ENCODE results near the gene LY86.

The LY86 gene

DNA sequence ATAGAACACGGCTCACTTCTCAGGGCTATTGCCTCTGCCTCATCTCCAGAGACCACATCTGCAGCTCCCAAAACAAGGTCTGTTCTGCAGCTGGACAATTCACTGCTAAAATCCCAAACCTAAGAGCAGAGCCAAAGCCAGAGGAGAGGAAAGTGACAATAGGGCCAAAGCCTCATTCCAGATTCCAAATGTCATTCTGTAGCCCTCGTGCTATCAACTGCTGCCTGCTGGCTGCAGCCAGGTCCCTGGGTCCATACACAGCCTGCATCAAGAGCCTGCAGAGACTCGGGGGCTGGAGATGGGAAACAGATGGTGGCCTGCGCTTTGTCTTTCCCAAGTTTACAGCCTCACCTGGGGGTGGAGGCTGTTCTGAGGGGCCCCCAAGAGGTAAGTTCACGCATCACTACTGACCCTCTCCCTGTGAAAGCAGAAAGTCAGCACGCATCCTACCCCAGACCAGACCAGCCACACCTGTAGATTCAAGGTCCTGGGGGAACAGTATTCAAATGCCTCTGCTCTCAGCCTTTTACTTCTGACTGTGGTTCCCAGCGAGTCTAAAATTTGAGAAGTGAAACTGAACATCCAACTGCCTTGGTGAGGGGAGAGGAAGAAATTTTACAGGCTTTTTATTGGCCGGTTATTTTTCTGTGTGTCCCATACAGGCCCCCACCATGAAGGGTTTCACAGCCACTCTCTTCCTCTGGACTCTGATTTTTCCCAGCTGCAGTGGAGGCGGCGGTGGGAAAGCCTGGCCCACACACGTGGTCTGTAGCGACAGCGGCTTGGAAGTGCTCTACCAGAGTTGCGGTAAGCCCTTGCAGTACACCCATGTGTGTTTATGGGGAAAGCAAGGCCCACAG is at the start of gene LY86:
Gene LY86, plus strand, starts transcription at position 657 of the 860 bp plus-strand sequence. Its CDS starts 15 bp downstream, at position 672.
- DNase-seq (ENCODE audit: low read depth in 2 of 3, low spot score in 2 of 3): no peak

DNA sequence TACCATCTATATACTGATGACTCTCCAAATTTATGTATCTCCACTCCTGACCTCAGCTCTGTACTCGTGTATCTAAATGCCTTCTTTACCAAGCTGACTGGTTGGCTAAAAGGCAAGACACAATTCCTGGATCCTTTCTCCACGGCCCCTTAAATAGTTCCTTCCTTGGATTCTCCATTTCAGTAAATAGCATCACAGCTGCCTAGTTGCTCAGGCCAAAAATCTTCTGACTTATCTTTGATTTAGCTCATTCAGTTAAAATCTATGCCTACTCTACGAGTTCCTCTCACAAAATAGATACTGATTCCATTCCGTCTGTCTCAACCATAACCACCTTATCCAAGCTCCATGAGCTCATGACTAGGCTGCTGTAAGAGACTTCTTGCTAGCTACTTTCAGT is 49.5 kb upstream of the LY86 start:
- no peak for DNase-seq (ENCODE audit: low read depth in 2 of 3, low spot score in 2 of 3)

DNA sequence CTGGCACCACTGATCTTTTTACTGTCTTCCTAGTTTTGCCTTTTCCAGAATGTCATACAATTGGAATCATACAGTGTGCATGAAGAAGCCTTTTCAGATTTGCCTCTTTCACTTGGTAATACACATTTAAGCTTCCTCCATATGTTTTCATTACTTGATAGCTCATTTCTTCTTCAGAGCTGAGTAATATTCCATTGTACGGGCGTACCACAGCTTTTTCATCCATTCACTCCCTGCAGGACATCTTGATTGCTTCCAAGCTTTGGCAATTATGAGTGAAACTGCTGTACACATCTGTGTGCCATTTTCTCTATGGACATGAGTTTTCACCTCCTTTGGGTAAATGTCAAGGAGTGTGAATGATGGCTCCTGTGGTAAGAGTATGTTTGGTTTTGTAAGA is 46.2 kb upstream of the LY86 start:
- DNase-seq (ENCODE audit: low read depth in 2 of 3, low spot score in 2 of 3): no peak

DNA sequence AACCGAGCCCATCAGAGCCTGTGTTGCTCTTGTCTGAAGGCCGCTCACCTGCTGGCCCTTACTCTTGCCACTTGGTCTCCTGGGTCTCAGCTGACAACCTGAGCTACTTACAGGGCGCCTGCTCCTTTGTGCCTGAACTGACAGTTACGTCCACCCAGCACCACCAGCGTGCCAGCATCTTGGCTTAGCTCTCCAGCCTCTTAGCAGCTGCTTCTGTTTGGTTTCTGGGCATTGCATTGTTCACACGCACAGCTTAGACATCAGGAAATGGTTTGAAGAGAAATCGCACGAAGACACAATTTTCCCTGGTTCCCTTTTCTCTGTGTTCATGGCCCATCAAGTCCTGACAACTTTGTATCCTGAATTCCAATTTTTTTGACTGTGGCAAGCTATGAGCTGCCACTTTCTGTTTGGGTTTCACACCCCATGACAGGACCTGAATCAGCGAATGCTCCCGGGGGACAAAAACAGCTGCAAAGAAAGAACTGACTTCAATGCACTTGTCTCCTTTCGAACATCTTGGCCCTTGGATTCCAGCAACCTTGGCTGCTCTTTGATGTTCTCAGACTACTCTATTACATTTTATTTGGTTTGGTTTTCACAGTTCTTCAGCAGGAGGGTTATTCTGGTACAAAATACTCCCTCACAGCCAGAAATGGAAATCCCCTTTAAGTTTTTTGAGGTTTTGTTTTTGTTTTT is 45.2 kb upstream of the LY86 start:
- DNase-seq (ENCODE audit: low read depth in 2 of 3, low spot score in 2 of 3): no peak

DNA sequence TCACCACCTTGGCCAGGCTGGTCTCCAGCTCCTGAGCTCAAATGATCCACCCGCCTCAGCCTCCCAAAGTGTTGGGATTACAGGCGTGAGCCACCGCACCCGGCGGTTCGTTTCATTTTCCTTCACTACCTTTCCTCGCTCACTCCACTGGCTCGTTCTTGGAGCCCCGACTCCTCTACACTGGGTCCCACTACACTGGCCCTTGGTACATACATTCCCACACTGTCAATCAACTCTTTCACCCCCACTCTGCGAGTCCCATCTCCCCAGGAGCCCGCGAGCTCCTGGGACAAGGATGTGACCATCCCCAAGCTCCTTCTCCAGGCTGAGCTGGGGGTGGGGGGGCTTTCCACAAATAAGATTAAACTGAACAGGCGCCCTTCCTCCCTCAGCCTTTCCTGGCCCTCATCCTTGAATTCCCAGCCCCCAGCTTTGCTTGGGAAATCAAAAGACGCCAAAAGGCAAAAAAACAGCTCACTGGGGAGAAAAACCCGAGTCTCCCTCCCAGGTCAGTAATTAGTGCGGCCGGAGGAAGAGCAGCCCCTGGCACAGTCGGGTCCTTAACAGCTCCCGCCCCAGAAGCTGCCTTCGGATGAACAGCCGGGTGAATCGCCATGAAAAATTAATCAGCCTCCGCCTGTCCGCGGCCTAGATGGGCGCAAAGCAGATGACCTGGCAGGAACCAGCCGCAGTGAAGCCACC is 42.8 kb upstream of the LY86 start:
- no peak for DNase-seq (ENCODE audit: low read depth in 2 of 3, low spot score in 2 of 3)

DNA sequence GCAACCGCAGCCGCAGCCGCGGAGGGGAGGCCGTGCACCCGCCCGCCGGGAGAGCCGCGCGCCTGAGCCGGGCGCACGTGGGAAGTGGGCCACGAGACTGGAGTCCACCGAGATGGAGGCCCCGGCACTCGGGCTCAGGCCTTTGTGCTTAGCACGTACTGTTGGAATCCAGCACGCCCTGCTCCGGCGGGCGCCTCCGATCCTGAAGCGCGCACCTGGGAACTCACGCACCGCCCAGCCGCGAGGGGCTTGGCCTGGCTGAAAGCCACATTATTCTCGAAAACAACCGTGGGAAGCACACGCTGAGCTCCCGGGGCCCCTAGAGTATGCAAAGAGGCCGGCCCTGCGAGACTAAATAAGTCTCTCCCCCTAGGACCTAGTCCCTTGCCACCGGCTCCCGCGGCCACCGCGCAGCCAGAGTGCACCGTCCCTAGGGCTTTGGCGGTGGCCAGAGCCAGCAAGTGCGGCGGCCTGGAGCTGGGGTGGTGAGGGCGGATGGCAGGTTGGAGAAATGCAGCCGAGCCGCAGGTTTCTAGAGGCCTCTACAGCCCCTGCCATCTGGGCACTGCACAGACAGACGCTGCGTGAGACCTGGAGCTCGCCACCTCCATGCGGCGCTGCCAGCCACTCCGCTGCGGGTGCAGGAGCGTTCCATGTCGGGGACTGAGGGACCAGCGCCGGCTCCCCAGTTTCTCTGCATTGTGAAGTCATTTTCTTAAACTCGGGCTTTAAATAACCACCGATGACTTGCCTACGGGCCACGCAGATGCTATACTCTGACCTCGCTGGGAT is 42.0 kb upstream of the LY86 start:
- peak in 1 of 3 experiments; percentile 17 for DNase-seq (ENCODE audit: low read depth in 2 of 3, low spot score in 2 of 3)

DNA sequence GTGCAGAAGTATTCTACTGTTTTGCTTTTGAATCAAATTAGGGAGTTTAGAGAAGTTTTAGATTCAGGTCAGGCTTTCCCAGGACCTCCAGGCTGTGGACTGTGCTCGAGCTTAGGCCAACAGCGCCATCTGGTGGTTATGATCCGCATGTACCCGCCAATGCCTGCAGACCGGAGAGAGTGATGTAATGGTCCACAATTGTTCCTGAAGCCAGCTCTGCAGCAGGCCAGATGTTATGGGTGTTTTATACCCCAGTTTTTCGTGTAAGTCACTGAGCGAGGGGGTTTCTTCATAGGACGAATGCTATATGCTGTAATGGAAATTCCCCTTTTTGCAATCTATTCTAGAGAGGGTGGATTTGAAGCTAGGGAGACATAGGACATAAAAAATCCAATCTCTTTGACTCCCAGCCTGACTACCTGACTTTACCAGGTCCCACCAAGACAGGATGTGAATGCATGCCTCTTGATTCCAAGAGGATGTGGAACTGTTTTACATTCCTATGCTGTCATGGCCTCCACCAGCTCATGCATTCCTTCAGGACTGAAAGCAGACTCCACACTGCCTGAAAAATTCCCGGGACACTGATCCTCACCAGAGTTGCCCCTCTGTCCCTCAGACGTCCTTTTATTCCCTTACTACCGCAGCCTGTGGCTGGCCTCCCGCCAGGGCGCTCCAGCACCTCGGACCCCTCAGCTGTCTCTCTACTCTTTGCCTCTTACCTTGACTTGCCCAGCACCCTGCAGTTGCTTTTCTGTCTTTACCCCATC is 41.2 kb upstream of the LY86 start:
- peak; percentile 54 to 71 (median 65) for DNase-seq (ENCODE audit: low read depth in 2 of 3, low spot score in 2 of 3)

DNA sequence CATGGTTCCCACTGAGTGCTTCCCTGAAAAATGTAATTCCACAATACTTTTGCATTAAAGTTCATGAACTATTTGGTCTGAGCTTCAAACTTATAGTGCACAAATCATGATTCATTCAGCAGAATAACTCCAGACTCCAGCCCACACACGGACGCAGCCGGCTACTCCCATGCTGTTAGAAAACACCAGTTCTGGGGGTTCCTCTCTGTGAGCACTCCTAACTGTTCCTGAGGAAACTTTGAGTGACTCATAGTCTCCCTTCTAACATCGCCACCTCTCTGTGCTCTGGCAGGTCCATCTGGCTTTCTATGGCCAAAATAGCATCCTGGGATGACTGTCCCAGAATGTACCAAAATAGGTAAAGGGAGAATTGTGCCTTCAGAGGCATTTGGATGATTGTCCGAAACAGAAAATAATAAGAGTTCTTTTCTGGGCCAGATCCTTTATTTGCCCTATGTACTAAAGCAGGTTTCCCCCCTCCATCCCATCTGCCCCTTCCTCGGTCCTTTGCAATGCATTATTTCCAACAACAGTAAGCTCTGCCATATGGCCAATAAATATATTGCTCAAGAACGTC is 32.3 kb upstream of the LY86 start:
- DNase-seq (ENCODE audit: low read depth in 2 of 3, low spot score in 2 of 3): no peak

DNA sequence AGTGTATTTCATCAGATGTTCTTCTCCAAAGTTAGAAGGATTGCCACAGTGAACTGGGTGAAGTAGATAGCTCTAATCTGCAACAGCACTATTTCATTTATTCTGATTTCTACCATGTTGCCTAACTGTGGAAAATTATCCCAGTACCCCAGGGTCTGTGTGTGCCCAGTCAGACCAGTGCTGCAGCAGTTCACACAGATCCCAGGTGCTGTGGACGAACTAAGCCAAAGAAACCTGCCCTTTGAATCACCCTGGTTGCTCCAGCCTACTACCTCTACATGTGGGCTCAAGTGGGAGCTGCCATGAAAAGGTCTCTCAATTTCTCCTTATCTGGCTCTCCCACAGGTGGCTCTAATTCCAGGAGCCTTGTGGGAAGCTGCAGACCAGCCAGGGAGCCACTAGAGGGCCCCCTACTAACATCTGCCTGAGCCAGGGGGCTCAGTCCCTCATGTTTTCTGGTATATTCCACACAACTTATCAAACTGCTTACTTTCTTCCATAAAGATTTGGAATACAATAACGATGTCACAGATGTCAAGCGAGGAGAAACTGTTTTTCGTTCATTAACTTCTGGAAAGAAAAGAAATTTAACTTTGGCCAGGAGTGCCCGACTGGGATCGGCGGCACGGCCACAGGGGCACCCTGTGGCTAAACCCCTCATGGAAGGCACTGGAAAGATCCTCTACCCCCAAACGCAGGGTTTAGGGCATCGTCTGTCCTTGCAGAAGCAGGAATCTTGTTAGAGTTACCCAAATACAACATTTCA is 31.6 kb upstream of the LY86 start:
- DNase-seq (ENCODE audit: low read depth in 2 of 3, low spot score in 2 of 3): no peak

DNA sequence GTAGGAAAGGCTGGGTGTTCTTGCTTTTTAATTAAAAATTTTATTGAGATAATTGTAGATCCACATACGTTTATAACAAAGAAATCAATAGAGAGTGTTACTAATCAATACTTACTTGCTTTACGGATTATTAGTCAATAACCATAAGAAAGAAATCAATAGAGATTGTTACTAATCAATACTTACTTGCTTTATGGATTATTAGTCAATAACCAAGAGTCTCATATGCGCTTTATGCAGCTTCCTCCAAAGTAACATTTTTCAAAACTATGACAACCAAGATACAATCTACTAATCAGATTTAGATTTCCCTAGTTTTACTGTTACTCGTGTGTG is 31.0 kb upstream of the LY86 start:
- no peak for DNase-seq (ENCODE audit: low read depth in 2 of 3, low spot score in 2 of 3)

DNA sequence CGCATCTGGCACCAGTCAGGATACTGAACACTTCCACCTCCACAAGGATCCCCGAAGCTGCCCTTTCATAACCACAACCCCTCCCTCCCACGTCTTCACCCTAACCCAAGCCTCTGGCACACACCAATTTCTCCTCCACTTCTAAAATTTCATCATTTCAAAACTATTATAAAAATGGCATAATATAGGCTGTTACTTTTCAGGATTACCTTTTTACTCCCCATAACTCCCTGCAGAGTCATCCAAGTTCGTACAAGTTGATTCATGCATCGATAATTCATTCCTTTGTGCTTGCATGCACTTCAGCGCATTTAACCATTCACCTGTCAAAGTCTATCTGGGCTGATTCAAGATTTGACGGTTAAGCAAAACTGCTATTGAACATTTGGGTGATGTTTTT is 30.6 kb upstream of the LY86 start:
- no peak for DNase-seq (ENCODE audit: low read depth in 2 of 3, low spot score in 2 of 3)

DNA sequence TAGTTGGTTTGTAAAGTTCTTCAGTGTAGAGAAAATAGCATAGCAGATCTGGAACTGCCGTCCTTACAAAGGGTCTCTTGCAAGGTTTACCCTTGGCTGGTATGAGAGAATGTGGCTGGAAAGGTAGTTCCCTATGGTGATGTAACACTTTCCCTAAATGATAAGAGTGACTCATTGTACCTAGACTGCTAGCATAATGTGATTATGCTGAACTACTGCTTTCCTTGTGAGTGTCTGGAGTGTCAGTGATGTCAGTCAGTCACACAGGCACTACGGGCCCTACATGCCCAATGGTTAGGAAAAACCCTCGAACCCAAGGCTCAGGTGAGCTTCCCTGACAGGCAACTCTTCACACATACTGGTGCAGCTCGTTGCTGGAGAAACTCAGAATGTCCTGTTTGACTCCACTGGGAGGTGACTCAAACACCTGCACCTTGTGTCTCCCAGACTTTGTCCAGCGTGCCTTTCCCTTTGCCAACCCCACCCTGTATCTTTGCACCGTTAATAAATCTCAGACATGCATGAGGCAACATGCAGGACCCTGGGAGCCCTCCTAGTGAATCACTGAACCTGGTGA is 28.4 kb upstream of the LY86 start:
- DNase-seq (ENCODE audit: low read depth in 2 of 3, low spot score in 2 of 3): no peak

DNA sequence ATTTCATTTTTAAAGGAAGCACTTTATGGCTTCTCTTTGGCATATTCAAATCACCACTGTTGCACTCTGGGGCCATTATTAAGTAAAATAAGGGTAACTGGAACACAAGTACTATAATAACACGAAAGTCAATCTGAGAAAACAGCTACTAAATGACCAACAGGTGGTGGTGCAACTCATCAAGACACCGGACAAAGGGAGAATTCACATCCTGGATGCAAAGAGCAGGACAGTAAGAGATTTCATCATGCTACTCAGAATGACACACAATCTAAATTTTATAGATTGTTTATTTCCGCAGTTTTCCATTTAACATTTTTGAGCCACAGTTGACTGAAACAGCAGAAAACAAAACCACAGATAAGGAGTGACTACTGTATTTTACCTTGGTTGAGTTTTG is 27.6 kb upstream of the LY86 start:
- no peak for DNase-seq (ENCODE audit: low read depth in 2 of 3, low spot score in 2 of 3)

DNA sequence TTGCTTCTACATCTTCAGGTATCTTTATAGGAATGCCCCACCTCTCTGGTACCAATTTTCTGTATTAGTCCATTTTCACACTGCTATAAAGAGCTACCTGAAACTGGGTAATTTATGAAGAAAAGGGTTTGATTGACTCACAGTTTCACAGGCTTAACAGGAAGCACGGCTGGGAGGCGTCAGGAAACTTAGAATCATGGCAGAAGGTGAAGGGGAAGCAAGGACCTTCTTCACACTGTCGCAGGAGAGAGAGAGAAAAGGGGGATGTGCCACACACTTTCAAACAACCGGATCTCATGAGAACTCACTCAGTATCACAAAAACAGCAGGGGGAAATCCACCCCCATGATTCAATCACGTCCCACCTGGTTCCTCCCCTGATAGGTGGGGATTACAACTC is 24.4 kb upstream of the LY86 start:
- DNase-seq (ENCODE audit: low read depth in 2 of 3, low spot score in 2 of 3): no peak

DNA sequence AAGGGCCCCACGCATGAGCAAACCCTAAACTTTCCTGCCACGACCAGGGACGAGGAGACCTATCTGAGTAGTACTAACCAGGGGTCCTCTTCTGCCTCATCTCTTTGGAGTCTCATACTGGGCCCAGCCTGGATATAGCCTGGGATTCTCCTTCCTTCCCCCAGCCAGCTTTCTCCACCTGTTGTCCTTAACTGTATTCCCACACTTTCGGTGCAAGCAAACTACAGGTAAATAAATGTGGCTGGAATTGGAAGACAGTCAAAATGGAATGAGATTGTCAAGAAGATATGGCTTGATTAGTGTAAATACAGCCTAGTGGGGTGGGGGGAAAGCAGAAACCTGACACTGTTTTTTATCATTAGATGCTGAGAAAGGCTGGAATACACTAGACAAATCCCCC is 23.5 kb upstream of the LY86 start:
- DNase-seq (ENCODE audit: low read depth in 2 of 3, low spot score in 2 of 3): no peak

DNA sequence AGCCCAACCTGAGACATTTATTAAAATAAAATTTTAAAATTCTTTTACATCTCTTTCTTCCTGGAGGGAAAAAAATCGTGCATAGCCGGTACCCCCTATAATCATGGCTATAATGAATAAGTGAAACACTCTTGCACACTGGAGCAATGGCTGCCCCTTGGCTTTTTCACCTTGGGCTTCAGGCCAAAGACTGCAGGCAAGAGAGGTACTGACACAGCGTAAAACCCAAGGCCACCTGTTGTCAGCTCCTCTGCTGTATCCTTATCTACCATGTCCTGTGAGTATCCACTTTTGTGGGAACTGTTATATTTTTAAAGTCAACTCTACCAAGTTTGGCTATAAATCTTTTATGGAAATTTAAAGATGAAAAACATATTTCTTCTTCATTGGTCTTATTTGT is 23.0 kb upstream of the LY86 start:
- DNase-seq (ENCODE audit: low read depth in 2 of 3, low spot score in 2 of 3): no peak

DNA sequence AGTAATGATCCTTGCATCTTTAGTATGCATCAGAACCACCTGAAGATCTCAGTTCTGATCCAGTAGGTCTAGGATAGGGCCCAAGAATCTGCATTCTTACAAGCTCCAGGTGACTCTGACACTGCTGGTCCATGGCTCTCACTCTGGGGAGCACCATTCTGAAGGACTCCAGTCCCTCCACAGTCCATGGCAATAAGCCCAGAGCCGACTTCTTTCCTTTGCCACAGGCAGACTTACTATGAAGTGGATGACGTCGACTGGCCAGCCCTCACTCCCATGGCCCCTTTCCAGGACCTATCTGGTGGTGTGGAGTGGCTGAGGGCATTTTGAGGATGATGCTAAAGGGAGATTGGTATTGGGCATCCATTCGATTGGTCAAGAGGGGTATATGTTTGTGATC is 21.8 kb upstream of the LY86 start:
- no peak for DNase-seq (ENCODE audit: low read depth in 2 of 3, low spot score in 2 of 3)

DNA sequence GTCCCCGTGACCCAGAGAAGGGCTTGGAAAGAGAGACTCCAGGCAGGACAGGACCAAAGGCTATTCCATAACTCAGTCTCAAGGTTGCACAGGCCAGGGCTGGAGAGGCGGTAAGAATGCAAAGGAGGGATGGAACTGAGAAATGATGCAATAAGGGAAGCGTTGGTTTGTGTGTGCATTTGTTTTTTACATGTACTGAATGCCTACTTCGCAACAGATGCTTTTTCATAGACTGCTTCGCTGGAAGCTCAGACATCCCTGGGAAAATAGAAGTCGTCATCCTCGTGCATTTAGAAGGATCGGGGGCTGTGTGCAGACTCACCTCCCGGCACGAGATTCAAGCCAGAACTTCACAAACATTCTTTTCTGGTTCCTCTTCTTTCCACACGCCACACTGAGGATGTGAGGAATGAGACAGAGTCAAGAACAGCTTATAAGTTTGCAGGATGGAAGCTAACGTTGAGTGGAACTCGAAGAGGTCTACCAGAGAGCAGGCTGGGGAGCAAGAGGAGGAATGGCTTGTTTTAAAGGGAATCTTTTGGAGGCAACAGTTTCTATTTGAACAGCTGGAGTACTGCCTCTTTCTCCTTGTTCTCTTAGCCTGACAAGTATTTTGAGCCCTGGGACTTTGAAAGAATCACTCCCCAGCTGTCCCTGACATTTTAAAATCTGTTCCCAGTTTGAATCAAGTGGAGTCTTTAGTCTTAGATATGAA is 19.3 kb upstream of the LY86 start:
- DNase-seq (ENCODE audit: low read depth in 2 of 3, low spot score in 2 of 3): no peak

DNA sequence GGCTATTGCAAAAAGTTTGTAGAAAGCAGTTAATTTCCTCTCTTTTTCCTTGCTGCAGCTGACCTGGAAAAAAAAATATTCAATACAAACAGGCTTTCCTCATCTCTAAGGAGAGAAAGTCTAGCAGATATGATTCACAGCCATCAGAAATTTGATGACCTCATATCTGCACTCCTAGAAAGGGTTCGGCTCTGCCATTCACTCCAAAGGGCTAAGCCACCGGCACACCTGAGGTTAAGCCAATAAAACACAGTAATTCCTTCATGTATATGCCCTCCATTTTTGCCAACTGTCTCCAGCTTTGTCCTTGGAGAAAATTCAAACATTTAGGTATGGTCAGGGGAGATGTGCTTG is 18.7 kb upstream of the LY86 start:
- DNase-seq (ENCODE audit: low read depth in 2 of 3, low spot score in 2 of 3): no peak
